ENCODE results near the gene WNK2.

Gene WNK2

DNA sequence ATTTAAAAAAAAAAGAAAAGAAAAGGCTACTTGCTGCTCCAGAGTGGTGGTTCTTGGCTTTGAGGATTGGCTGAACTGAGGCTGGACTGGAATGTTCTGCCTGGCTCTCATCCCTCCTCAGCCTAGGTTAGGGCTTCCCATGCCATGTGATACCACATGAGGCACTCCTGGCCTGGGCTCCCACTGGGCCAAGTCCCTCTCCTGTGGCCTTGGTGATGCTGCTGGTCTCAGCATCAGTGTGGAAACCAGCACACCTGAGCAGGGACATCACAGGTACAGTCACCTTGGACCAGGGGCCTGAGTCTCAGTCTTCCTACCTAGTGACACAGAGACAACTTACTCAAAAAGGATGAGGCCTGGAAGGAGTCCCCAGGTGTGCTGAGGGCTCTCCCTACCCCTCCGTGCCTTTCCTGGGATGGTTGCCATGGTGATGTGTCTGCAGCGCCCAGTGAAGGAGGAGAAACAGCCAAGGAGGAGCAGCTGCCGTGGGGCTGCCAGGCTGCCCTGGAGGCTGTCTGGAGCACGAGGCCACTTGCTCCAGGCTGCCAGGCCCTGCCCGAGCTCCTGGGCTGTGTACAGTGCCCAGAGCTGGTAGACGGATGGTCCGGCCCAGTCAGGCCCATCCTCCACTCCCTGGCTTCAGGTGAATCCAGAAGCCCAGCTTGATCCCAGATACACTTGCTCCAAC, 71.0 kb downstream of the WNK2 start:
- no peak for DNase-seq (ENCODE audit: low read depth)

DNA sequence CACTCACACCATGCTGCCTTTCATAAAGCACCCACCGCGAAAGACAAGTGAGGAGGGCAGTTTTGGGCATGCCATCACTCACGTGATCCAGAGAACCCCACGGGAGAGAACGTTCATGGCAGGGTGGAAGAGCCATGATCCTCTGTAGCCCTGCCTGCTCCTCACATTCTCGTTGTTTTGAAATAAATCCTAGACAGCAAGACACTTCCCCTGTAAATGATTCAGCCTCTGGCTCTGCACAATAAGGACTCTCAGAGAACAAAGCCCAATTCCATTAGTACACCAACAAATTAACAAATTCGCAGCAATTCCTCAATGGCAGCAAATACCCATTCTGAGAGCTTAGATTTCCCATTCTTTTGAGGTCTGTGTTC, 71.5 kb downstream of the WNK2 start:
- DNase-seq (ENCODE audit: low read depth), result no peak

DNA sequence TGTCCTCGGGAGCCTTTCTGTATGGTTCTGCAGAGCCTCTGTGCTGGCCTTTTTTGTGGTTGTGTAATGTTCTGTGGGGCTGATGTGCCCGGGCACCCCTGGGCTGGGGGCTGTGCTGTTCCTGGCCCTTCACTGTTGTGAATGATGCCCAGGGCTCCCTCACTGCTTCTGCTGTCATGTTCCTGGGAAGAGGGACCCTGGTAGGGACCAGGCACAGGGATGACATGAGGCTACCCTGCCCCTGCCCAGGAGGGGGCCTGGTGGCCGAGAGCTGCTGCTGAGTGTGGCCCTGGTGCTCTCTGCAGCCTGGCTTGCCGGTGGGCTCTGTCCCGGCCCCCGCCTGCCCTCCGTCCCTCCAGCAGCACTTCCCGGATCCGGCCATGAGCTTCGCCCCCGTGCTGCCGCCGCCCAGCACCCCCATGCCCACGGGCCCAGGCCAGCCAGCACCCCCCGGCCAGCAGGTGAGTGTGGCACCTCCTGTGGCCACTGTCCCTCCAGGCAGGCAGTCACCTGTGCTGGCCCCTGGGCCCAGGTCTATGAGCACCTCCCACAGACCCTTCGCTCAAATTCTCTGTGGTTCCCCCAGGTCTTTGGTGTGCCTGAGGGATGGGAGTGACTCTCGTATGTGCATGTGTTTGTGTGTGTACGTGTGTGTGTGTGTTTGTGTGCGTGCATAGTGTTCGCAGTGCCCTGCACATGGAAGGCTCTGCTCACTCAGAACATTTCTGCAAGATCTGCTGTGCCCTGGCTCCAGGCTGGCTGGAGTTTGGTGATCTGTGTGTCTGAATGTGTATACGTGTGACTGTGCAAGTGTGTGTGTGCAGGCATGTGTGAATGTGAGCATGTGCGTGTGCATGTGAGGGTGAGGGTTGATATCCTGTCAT, 72.3 kb downstream of the WNK2 start:
- DNase-seq (ENCODE audit: low read depth), result no peak

DNA sequence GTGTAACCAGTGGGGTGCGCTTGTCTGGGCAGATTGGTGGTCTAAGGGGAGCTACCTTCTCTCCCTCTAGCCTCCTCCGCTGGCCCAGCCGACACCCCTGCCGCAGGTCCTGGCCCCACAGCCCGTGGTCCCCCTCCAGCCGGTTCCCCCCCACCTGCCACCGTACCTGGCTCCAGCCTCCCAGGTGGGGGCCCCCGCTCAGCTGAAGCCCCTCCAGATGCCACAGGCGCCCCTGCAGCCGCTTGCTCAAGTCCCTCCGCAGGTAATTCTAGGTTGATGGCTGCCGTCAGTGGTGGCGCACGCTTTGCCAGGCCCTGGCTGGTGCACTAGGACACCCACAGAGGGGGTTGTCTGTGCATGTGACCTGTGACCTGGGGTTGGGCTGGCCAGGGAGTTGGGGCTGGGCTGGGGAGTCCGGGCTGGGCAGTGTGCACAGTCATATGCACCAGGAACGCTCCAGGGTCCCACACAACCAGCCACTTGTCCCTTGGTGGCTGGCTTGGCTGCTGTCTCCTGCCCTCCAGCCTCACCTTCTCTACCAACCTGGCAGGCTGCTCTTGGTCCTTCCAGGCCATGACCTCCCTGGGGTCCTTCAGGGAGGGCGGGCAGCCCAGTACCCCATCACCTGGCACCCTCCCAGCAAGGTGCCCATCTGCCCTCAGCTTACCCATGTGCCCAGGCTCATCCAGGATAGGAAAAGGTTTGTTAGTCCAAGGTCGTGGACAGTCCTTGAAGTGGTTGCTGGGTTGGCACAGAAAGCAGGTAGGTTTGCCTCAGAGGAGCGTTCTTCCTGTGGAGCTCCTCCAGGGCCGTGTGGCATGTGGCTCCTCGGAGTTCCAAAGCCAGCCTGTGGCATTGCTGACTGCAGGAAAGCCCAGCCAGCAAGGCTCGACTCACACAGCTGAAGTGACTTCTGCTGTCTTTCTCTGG, 73.2 kb downstream of the WNK2 start:
- no peak for DNase-seq (ENCODE audit: low read depth)

DNA sequence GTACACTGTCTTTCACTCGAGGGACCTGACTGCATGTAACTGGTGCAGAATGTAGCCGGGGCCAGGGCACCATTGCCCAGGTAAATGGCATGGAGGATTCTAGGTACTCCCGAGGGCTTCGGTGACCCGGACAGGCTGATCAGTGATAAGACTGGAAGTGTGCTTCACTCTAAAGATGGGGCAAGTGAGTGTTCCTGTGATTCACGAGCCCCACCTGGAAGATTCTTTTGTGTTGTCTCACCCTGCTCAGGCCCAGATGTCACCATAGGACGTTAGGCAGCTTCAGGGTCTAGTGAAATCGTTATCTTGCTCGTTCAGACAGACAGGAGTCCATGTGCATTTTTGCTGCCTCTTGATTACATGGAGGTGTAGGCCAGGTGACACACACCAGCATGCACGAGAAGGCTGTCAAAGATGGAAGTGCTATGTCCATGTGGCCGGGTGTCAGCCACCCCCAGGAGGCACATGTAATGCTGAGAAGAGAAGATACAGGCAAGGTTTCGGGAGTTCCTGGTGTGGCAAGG, 73.9 kb downstream of the WNK2 start:
- no peak for DNase-seq (ENCODE audit: low read depth)

DNA sequence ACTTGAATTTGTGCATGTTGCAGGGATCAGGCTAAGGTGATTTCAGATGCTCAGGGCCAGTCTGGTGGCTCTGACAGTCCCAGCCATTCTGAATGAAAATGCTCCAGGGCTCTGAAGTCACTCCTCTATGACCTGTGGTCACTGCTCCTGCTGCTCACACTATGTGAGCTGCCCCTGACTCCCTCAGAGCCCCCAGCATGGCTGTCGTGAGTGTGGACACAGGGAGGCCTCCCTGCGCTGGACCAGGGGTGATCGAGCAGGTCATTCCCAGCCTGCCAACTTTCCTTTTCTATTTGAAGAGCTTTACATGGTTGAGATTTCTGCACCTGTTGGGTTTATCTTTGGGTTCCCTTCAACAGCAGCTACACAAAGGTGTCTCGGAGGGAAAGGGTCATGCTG, 74.5 kb downstream of the WNK2 start:
- DNase-seq (ENCODE audit: low read depth), result no peak

DNA sequence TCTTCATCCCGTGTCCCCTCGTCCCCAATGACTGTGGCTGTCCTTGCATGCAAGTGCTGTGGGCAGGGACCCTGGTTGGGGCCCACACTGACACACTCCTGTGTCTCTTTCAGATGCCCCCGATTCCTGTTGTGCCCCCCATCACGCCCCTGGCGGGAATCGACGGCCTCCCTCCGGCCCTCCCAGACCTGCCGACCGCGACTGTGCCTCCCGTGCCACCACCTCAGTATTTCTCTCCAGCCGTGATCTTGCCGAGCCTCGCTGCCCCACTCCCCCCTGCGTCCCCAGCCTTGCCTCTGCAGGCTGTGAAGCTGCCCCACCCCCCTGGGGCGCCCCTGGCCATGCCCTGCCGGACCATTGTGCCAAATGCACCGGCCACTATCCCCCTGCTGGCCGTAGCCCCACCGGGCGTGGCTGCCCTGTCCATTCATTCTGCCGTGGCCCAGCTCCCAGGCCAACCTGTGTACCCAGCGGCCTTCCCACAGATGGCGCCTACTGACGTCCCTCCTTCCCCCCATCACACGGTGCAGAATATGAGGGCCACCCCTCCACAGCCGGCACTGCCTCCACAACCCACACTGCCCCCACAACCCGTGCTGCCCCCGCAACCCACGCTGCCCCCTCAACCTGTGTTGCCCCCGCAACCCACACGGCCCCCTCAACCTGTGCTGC, 75.0 kb downstream of the WNK2 start:
- DNase-seq (ENCODE audit: low read depth), result no peak

DNA sequence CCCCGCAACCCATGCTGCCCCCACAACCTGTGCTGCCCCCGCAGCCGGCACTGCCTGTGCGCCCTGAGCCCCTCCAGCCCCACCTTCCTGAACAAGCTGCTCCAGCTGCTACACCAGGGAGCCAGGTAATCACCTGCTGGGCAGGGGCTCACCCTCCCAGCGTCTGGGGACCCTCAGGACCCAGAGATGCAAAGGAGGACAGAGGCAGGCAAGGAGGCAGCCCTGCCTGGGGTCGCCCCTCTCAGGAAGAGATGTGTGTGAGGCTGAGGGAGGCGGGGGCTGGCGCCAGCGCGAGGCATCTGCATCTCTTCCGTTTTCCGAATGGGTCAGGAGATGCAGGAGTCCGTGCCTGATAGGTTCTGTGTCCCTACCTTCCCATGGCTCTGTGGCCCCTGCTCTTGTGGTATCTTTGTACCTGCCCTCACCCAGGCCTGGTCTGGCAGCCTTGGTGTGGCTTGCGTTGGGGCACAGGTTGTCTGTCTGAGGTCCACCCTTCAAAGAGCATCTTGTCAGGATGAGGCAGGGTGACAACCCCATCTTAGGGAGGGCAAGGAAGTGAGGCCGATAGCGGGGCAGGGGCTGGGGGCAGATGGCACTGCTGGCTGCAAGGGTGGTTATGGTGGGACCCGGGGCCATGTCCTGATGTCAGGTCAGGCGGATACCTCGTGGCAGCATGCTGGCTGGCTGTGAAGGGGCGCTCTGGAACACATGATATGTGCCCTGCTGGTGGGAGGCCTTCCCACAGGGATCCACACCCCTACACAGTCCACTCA, 75.7 kb downstream of the WNK2 start:
- no peak for DNase-seq (ENCODE audit: low read depth)

DNA sequence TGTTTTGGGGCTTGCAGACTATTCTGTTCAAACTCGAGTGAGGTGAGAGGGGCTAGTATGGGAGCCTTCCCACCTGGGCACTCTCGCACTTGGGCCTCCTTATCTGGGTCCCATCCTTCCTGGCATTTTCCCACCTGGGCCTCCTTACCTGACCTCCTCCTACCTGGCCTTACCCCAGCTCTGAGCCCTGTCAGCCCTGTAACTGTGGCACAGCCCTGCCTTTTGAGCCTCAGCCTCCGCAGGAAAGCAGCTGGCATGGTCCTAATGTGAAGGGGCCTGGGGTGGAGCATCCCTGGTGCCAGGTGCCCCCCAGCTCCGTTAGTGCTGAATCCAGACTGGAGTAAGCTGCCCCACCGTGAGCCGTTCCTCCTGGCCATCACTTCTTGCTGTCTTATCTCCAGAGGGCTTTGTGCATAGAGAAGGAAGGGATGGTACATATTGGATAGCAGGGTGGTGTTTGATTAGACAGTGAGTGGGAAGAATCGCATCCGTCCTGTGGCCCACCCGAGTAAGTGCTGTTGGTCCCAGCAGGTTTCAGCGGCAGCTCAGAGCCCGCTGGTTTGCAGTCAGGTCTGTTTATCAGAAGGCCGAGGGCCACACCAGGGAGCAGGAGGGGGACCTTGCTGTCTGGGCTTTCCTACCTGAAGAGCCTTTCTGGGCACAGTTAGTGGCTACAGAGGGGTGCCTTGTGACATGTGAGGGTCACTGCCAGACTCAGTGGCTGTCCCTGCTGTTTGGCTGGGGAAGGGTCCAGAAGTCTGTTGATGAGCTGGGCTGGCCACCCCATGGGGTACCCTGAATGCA, 76.5 kb downstream of the WNK2 start:
- DNase-seq (ENCODE audit: low read depth), result no peak

DNA sequence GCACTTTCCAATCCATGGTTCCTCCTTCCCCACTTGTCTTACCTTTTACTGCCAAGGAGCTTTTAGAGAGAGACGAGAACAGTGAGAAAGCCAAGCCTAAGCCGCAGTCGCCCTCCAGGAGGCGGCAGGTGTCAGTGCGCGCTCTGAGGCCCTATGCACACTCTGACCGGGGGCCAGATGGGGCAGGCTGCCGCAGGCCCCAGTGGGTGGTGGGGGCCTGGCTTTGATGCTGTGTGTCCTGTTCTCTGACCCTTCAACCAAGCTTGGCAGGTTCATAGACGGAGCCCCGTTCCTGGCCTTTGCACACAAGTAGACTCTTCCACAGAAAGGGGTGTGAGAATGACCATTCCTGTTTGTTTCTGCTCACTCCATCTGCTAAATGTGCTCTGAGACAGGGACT, 77.3 kb downstream of the WNK2 start:
- no peak for DNase-seq (ENCODE audit: low read depth)

DNA sequence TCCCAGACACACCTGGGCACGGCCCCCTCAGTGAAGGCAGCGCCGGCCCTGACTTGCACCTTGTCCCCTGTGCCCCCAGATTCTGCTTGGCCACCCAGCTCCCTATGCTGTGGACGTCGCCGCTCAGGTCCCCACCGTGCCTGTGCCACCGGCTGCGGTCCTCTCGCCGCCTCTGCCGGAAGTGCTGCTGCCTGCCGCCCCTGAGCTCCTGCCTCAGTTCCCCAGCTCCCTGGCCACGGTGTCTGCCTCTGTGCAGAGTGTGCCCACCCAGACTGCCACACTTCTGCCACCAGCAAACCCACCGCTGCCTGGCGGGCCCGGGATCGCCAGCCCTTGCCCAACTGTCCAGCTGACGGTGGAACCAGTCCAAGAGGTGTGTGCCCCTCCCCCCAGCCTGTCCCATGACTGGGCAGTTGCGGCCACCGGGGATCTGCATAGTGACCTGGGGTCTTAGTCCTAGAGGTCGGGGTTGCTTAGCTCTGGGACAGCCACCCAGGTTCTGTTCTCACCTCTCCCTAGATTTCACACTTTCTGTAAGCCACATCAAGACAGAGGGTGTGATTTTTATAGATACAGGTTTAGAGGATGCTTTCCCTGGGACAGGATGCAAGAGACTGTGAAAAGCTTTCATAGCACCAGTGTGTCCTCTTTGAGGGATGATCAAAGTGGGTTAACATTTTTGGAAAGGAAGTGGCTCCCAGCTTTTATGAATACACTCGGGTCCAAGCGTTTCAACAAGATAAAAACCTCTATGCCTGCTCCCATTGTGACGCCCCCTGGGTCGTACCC, 78.0 kb downstream of the WNK2 start:
- no peak for DNase-seq (ENCODE audit: low read depth)

DNA sequence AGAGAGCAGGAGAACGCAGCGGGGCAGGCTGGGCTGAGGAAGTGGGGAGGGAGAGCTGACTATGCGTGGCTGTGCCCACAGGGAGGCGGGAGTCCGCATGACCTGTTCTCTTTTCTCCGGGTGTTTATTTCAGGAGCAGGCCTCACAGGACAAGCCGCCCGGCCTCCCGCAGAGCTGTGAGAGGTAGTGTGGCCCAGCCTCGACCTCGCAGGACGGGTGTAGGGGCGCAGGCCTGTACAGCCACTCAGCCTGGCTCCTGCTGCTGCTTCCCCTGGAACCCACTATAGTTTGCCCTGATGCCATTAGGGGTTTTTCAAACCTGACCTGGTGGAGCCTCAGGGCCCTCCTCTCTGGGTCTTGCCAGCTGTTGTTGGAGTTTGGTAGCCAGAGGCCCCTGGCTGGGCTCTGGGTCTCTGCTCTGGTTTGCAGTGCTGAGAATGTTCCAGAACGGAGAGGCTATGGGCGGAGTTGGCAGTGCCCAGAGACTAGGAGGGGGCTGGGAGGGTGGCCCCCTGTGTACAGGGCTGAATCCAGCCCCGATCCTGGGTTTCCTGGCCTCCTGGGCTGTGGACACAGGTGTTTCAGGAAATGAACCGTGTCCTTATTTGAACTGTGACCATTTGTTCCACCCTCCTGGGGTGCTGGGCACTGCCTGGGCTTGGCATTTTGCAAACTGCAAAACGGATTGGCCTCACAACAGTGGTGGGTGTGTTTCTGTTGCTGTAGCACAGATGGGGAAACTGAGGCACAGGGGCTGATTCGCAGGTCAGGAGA, 78.8 kb downstream of the WNK2 start:
- no peak for DNase-seq (ENCODE audit: low read depth)

DNA sequence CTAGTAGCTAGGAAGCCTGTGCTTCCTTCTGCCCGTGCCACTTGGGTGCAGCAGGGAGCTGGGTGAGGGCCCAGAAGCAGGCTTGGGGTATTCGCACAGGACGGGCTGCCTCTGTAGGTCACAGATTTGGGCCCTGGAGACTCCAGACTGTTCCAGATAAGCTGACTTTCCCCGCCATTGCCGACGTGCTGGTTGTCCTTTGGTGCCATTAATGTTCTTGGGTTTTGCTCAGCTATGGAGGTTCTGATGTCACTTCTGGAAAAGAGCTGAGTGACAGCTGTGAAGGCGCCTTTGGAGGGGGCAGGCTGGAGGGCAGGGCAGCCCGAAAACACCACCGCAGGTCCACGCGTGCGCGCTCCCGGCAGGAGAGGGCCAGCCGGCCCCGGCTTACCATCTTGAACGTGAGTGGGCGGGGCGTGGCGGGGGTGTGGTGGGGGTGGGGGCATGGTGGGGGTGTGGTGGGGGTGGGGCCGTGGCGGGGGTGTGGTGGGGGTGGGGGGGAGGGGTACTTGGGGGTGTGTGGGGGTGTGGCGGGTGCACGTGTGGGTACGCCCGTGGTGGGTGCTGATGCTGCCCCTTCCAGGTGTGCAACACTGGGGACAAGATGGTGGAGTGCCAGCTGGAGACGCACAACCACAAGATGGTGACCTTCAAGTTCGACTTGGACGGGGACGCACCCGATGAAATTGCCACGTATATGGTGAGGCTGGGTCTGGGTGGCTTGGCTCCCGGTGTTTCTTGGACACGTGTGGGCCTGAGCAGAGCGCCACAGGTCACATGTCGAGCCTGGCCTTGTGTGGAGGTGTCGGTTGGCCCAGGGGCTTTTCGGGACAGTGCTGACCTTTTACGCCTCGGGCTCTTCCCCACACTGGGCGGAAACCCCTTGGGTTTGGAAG, 79.6 kb downstream of the WNK2 start:
- DNase-seq (ENCODE audit: low read depth), result no peak

DNA sequence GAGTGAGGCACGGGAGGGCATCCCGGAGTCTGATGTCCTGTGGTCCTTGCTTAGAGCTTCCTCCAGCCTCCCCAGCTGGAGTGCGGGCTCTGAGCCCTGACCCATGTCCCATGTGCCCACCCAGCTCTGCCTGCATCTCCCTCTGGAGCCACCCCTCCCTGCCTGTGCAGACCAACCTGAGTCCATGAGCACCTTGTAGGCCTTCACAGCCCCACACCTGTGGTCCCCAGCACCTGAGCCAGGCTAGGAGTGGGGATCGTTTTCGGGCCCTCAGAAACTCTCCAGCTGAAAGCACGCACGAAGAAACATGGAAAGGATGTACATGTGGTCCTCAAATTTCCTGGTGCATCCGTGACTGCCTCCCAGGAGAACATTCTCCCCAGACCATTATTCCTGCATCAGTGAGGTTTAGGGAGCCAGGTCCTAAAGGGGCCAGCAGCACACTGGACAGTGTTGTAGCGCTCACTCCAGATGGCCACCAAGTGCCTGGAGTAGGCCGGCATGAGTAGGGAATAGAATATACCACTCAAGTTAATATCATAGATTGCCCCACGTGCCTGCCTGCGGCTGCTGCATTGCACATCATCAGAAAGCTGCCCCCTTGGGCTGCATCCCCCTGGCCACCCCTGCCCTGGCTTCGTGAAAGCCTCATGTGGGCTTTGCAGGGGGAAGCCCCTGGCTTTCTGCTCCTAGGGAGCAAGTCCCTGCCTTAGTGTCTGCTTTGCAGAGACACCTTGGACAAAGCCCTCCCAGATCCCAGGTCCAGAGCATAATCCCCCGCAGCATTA, 80.6 kb downstream of the WNK2 start:
- no peak for DNase-seq (ENCODE audit: low read depth)

DNA sequence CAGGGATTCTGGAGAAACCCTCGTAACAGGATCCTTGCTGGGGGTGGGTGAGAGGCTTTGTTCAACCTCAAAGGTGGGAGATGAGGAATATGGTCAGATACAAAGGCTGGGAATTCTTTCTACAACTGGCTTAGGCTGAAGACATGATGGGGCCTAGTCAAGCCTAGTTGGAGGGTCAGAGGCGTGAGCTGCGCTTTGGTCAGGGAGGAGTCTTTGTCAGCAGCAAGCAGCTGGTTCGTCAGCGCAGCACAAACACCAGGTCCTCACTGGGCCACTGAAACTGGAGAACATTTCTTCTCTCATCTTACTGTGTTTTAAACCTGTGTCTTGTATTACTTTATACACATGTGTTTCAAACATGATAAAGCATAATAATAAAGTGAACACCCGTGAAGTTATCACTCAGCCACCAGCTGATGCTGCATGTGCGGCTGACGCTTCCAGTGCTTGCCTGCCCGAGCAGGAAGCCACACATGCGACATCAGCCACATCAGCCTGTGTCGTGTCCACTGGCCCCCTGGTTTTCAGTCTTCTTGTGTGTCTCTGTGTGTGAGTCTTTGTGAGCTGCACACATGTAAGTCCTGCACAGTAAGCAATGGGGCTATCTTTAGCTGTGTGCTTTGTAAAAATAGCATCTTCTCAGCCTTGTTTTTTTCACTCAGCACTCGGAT, 81.5 kb downstream of the WNK2 start:
- DNase-seq (ENCODE audit: low read depth), result no peak

DNA sequence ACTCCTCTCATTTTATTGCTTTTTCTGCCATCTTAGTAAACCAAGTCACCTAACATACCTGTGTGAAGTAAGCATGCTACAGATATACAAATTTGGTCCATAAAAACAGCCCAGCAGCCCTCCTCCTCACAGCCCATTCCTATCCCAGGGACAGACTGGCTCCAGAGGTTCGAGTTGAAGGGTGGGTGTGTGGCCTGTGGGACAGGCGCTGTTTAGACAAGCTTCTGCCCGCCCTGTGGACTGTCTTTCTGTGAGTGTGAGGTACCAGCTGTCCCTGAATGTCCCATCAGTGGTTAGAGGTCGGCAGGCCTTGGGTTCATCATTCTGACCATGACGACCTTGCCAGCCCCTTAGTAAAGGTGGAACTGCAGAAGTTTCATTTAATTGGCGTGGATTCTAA, 82.0 kb downstream of the WNK2 start:
- no peak for DNase-seq (ENCODE audit: low read depth)

Data from activated T-cell treated with anti-CD3 and anti-CD28 coated beads for 24 hours (primary cell).